ENCODE data around the gene MIS18A.

DNA sequence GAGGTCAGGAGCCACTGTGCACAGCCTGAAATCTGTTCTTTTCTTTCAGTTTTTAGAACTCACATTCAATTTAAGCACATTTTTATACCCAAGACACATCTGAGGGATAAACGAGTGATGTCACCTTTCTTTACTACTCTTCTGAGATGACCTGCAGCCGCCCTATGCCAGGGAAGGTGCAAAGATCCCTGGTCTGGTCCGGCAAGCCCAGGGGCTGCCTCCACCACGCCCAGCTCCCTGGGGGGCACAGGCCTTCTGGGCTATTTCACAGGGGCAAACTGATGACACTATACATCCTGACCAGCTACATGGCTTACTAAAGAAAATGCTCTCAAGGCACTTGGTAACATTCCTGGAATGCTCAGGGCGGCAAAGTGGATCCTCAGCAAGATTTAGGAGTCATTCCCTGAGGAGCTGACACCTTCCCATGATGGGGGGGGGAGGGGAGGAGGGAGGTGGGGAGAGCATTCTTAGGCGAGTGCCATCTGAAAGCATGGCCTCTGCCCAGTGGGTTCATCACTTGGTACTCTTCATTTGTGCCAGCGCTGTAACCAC lies 31.1 kb upstream of the MIS18A start:
- TF ChIP-seq EZH2 (IDR thresholded peaks at IDR 0.05; ENCODE audit: low read depth), result no peak
- TF ChIP-seq, protein P1, sequence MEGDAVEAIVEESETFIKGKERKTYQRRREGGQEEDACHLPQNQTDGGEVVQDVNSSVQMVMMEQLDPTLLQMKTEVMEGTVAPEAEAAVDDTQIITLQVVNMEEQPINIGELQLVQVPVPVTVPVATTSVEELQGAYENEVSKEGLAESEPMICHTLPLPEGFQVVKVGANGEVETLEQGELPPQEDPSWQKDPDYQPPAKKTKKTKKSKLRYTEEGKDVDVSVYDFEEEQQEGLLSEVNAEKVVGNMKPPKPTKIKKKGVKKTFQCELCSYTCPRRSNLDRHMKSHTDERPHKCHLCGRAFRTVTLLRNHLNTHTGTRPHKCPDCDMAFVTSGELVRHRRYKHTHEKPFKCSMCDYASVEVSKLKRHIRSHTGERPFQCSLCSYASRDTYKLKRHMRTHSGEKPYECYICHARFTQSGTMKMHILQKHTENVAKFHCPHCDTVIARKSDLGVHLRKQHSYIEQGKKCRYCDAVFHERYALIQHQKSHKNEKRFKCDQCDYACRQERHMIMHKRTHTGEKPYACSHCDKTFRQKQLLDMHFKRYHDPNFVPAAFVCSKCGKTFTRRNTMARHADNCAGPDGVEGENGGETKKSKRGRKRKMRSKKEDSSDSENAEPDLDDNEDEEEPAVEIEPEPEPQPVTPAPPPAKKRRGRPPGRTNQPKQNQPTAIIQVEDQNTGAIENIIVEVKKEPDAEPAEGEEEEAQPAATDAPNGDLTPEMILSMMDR (conservative IDR thresholded peaks at IDR 0.05), result no peak
